GM21717 (cell line): Measurements from ENCODE around the gene ZNF668.

Experiments
- ATAC-seq: cut with Tn5 transposase; IDR thresholded peaks from one replicate; pipeline ENCODE4 v1.9.1; 2021; ENCODE audit warnings: mild to moderate bottlenecking, moderate library complexity; ENCODE audit not compliant: unreplicated experiment

ZNF668 gene

GRCh38 chr16:31081428-31082351 is 7.7 kb upstream of the ZNF668 start:
- ATAC-seq: no peak

- no peak for ATAC-seq
Measured at GRCh38 chr16:31080756-31081419, 6.8 kb upstream of the ZNF668 start.

GRCh38 chr16:31080035-31080629 is 6.1 kb upstream of the ZNF668 start:
- no peak for ATAC-seq

GRCh38 chr16:31079342-31079944 is 5.4 kb upstream of the ZNF668 start:
- no peak for ATAC-seq

- no peak for ATAC-seq
Measured at GRCh38 chr16:31078597-31079341, 4.7 kb upstream of the ZNF668 start.

- ATAC-seq: no peak
Measured at GRCh38 chr16:31077592-31078396, 3.8 kb upstream of the ZNF668 start.

GRCh38 chr16:31077024-31077423 is 3.0 kb upstream of the ZNF668 start:
- ATAC-seq: no peak

- ATAC-seq: no peak
Measured at GRCh38 chr16:31076319-31076718, 2.3 kb upstream of the ZNF668 start.

GRCh38 chr16:31074814-31075183 is 759 bp upstream of the ZNF668 start:
- ATAC-seq: no peak

- peak; percentile 44 for ATAC-seq
Measured at GRCh38 chr16:31073142-31073969, 684 bp downstream of the ZNF668 start.

- peak; percentile 3 for ATAC-seq
Measured at GRCh38 chr16:31072540-31073141, 1.4 kb downstream of the ZNF668 start.

- ATAC-seq: no peak
Measured at GRCh38 chr16:31071861-31072260, 2.2 kb downstream of the ZNF668 start.

- no peak for ATAC-seq
Measured at GRCh38 chr16:31067342-31067741, 6.7 kb downstream of the ZNF668 start.

- no peak for ATAC-seq
Measured at GRCh38 chr16:31064882-31065461, 9.1 kb downstream of the ZNF668 start.

GRCh38 chr16:31063843-31064611 is 10.0 kb downstream of the ZNF668 start:
- ATAC-seq: no peak

- ATAC-seq: no peak
Measured at GRCh38 chr16:31063495-31063842, 10.6 kb downstream of the ZNF668 start.

GRCh38 chr16:31061813-31062440 is 12.1 kb downstream of the ZNF668 start:
- ATAC-seq: no peak
